T-cell (primary cell): ENCODE measurements around the gene ST6GAL2. TPM values are rescaled to one million over a fixed set of nuclear protein-coding genes. Genes with fewer than 3 reads are reported as not detected.

ENCODE experiments used
- ATAC-seq, 4 experiments: fragments of 200-7000 bp in 3 of 4; fragments of 150-1000 bp in 1 of 4; cut with Tn5 transposase; replicated peaks in 1 of 4; 1 replicate in 3 of 4; 2 replicates in 1 of 4; pipeline ENCODE4 v1.10.0; 2021; ENCODE audit warnings: moderate library complexity in 3 of 4, mild to moderate bottlenecking in 2 of 4, moderate number of reproducible peaks in 1 of 4
- CTCF ChIA-PET, 2 donors: fragments of 300-600 bp; sonication (Branson Sonifier 250); formaldehyde crosslinking; loops; one replicate each; lab custom pipeline; 2022; ENCODE audit warnings: antibody characterized with exemption in 2 of 2; lab: Charles Lee
- POLR2A ChIA-PET, 2 donors: fragments of 300-600 bp; sonication (Branson Sonifier 250); formaldehyde crosslinking; loops; one replicate each; lab custom pipeline; 2022; ENCODE audit warnings: antibody characterized with exemption in 2 of 2; lab: Charles Lee
- DNase-seq, 35 experiments: peaks; one replicate each; pipeline versions ENCODE4 v3.0.0 to v3.0.0-alpha.2; 2013 to 2023
- H3K27ac ChIP-seq: one replicate; pipeline ENCODE4 v1.5.1; 2013; ENCODE audit warnings: low read length
- H3K27me3 ChIP-seq, 2 experiments: replicated peaks in 1 of 2; 1 replicate in 1 of 2; 2 replicates in 1 of 2; pipeline versions ENCODE4 v1.6.1 to v1.7.0; 2013; ENCODE audit warnings: low read length in 1 of 2, mixed read lengths in 1 of 2; ENCODE audit not compliant: control insufficient read depth in 2 of 2, insufficient read depth in 2 of 2; ENCODE audit errors: extremely low read depth in 1 of 2
- H3K36me3 ChIP-seq, 2 donors: 1 replicate in 1 of 2; 2 replicates in 1 of 2; pipeline versions ENCODE4 v1.6.1 to v1.7.0; 2013; ENCODE audit warnings: low read length in 1 of 2; ENCODE audit not compliant: control insufficient read depth in 2 of 2, insufficient read depth in 1 of 2; ENCODE audit errors: extremely low read depth in 1 of 2
- H3K4me1 ChIP-seq, 2 experiments: 1 replicate in 1 of 2; 2 replicates in 1 of 2; pipeline versions ENCODE4 v1.6.1 to v1.7.0; 2013; ENCODE audit warnings: low read length in 2 of 2, mixed read lengths in 1 of 2; ENCODE audit not compliant: insufficient read depth in 2 of 2, control insufficient read depth in 1 of 2; ENCODE audit errors: extremely low read depth in 1 of 2
- H3K4me3 ChIP-seq, 2 donors: 1 replicate in 1 of 2; 2 replicates in 1 of 2; pipeline versions ENCODE4 v1.5.1 to v1.7.0; 2013; ENCODE audit warnings: mild to moderate bottlenecking in 2 of 2, low read length in 1 of 2, moderate library complexity in 1 of 2; ENCODE audit not compliant: control insufficient read depth in 1 of 2; ENCODE audit errors: extremely low read depth in 1 of 2
- H3K9me3 ChIP-seq: 2 replicates; pipeline ENCODE4 v1.7.0; 2013
- H3K27ac Mint-ChIP-seq, 2 donors: one replicate each; pipeline ENCODE4 v1.8.0; 2020 to 2021; ENCODE audit warnings: mild to moderate bottlenecking in 2 of 2, mixed read lengths in 2 of 2
- H3K27me3 Mint-ChIP-seq, 2 donors: one replicate each; pipeline ENCODE4 v1.8.0; 2021 to 2022; ENCODE audit warnings: mixed read lengths in 2 of 2
- H3K36me3 Mint-ChIP-seq: one replicate; pipeline ENCODE4 v1.8.0; 2021; ENCODE audit warnings: mixed read lengths
- H3K4me1 Mint-ChIP-seq, 3 donors: one replicate each; pipeline ENCODE4 v1.8.0; 2020 to 2022; ENCODE audit warnings: mixed read lengths in 3 of 3, mild to moderate bottlenecking in 1 of 3
- H3K4me3 Mint-ChIP-seq, 3 donors: one replicate each; pipeline ENCODE4 v1.8.0; 2020 to 2022; ENCODE audit warnings: mild to moderate bottlenecking in 3 of 3, mixed read lengths in 3 of 3, moderate library complexity in 3 of 3
- H3K9me3 Mint-ChIP-seq, 3 donors: one replicate each; pipeline ENCODE4 v1.8.0; 2020 to 2022; ENCODE audit warnings: mixed read lengths in 3 of 3
- WGBS: methylation state at CpG from one replicate; pipeline ENCODE4 v1.1.5; 2013; ENCODE audit warnings: missing lambda C conversion rate; ENCODE audit not compliant: insufficient coverage; 5-methylcytosine and 5-hydroxymethylcytosine counted together
- total RNA-seq, 35 experiments: library from RNA in 6 of 35; stranded (reverse) in 6 of 35; fragments of 120-200 nt in 1 of 35; gene quantifications; one replicate each; pipeline versions ENCODE4 v1.2.1 to v1.2.4 and lab custom pipeline; 2013 to 2026

The ST6GAL2 gene
- total RNA-seq, 5 donors from 2014 or later (not counting 1 experiment from before 2014, with no cell fraction given), result 0.10 to 2.4 TPM; not detected in 3

DNA sequence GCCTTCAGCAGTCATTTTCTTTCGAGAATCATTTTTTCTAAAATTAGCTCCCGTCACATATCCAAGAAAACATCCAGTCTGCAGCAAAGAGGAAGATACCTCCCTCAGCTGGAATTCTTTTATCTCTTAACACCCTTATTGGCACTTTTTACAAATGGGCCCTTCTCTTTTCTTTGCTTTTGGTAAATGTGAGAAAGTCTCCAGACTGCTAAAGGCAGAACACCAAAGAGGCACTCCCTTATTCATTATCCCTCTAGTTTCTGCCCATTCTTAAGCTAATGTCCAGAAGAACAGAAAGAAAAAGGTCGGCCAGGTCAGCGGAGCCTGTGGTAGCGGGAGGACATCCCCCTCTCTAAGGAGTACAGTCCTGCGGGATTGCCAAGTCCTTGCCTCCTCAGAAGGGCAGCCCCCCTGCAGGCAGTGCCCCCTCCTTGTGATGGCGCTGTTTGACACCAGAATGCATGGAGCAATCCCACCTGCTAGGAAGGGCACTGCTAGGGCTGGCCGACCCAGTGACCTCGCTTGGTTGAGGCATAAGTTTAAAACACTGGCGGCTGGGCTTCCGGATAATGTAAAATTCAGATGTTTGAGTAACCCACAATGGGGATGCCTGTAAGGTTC, 34.0 kb downstream of the ST6GAL2 start:
- H3K9me3 Mint-ChIP-seq, result no peaks in the 10 kb centered on the region
- H3K36me3 ChIP-seq, result no peaks in the 10 kb centered on the region
- ChIA-PET CTCF (no interaction called here), POLR2A (no interaction called here)
- H3K27me3 Mint-ChIP-seq, result no peaks in the 10 kb centered on the region
- no peak overlapping the region for H3K4me3 Mint-ChIP-seq
- no peaks in the 10 kb centered on the region for H3K4me1 ChIP-seq
- no peak overlapping the region for H3K27ac Mint-ChIP-seq
- no peak overlapping the region for H3K27ac ChIP-seq
- no peaks in the 10 kb centered on the region for H3K9me3 ChIP-seq
- no peaks in the 10 kb centered on the region for H3K27me3 ChIP-seq
- 85% methylated on average over 4 of the region's 11 CpGs for WGBS
- H3K4me1 Mint-ChIP-seq, result no peaks in the 10 kb centered on the region
- no peak overlapping the region for H3K4me3 ChIP-seq
- no peak for ATAC-seq
- no peaks in the 10 kb centered on the region for H3K36me3 Mint-ChIP-seq
- DNase-seq, result no peak

DNA sequence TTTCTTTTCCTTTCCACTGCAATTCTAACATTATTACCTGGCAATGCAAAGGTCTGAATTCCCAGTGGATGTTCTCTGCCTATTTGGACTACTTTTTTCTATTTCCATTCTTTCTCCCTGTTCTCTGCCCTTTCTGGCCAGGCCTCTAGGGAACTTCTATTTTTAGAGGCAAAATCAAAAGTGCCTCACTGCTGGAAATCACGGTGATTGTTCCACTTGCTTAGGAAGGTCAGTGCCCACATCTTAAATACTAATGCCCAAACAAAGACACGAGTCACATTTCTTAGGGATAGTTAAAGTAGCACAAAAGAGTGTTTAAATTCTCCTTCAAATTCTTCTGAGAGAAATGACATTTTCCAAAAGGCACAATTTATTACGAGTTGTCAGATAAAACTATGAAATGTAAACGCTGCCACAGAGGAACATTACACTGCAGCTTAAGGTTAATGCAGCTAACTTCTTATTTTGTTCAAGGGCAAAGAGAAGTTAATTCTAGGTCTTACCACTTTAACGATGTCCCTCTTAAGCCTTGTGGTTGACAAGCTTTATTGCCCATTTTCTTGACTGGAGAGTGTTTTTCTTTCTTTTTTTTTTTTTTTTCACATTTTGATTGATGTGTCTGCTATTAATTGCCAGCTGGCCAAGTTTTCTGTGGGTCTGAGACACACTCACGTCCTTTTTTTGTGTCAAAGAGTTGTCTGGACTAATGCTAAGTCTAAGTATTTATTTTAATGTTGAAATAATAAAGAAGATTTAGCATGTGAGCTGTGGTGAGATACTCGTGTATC, 34.7 kb downstream of the ST6GAL2 start:
- Mint-ChIP-seq H3K36me3 (no peaks in the 10 kb centered on the region), H3K27ac (no peak overlapping the region), H3K9me3 (no peaks in the 10 kb centered on the region), H3K27me3 (no peaks in the 10 kb centered on the region), H3K4me1 (no peaks in the 10 kb centered on the region), H3K4me3 (no peak overlapping the region)
- no peaks in the 10 kb centered on the region for H3K36me3 ChIP-seq
- no peaks in the 10 kb centered on the region for H3K4me1 ChIP-seq
- POLR2A ChIA-PET, result no interaction called here
- no peak overlapping the region for H3K4me3 ChIP-seq
- CTCF ChIA-PET, result no interaction called here
- no peak overlapping the region for H3K27ac ChIP-seq
- H3K27me3 ChIP-seq, result no peaks in the 10 kb centered on the region
- 60% methylated on average over 2 of the region's 7 CpGs for WGBS
- H3K9me3 ChIP-seq, result no peaks in the 10 kb centered on the region
- ATAC-seq (no peak), DNase-seq (no peak)

DNA sequence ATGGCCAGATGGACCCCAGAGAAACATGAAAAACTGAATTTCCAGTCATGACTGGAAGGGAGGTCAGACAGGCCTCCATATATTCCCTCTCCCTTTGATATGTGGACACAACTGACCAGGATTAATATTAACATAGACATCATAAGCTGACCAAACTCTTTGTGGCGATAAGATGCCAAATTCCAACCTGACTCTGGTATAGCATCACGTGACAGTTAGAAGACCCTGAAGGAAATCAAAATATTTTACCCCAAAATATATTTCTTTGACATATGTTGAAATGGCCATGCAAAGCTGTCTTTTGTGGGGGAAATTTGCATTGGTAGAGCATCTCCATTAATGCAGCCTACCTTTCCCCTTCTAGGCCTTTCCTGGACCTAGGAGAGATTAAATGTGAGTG, 36.7 kb downstream of the ST6GAL2 start:
- CTCF ChIA-PET, result no interaction called here
- no peak for ATAC-seq

DNA sequence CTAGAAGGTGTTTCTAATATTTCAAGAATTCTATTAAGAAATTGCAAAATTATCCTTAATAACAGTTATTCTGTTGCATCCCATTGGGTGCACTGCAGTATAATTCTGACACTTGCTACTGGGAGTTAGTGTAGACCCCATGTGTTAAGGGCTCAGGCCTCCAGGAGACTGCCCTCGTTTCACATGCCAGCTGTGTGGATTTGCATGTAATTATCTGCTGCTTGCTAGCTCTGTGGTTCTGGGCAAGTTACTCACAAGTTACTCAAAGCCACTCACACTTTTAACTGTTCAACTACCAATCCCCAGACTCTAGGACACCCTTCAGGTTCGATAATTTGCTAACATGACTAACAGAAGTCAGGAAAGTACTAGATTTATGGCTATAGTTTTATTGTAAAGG, 38.6 kb downstream of the ST6GAL2 start:
- H3K4me1 Mint-ChIP-seq, result no peaks in the 10 kb centered on the region
- no peak for ATAC-seq
- no peaks in the 10 kb centered on the region for H3K9me3 Mint-ChIP-seq
- Histone ChIP-seq H3K4me1 (no peaks in the 10 kb centered on the region), H3K9me3 (no peaks in the 10 kb centered on the region), H3K36me3 (no peaks in the 10 kb centered on the region), H3K27ac (no peak overlapping the region), H3K27me3 (no peaks in the 10 kb centered on the region), H3K4me3 (no peak overlapping the region)
- no peak for DNase-seq
- H3K36me3 Mint-ChIP-seq, result no peaks in the 10 kb centered on the region
- WGBS, result no CpG with 5 or more reads among the region's 2 CpGs
- H3K27ac Mint-ChIP-seq, result no peak overlapping the region
- CTCF ChIA-PET, result no interaction called here
- POLR2A ChIA-PET, result no interaction called here
- no peaks in the 10 kb centered on the region for H3K27me3 Mint-ChIP-seq
- H3K4me3 Mint-ChIP-seq, result no peak overlapping the region

More for the DNA sequence above, 36.7 kb downstream of the ST6GAL2 start:
- H3K4me3 ChIP-seq, result no peak overlapping the region
- no peaks in the 10 kb centered on the region for H3K27me3 ChIP-seq
- no peak overlapping the region for H3K4me3 Mint-ChIP-seq
- H3K27ac Mint-ChIP-seq, result no peak overlapping the region
- POLR2A ChIA-PET, result no interaction called here
- H3K9me3 Mint-ChIP-seq, result no peaks in the 10 kb centered on the region
- H3K36me3 ChIP-seq, result no peaks in the 10 kb centered on the region
- H3K4me1 Mint-ChIP-seq, result no peaks in the 10 kb centered on the region
- no peak for DNase-seq
- no peaks in the 10 kb centered on the region for H3K9me3 ChIP-seq
- WGBS, result no CpG with 5 or more reads among the region's 2 CpGs
- H3K27me3 Mint-ChIP-seq, result no peaks in the 10 kb centered on the region
- H3K36me3 Mint-ChIP-seq, result no peaks in the 10 kb centered on the region
- no peak overlapping the region for H3K27ac ChIP-seq
- H3K4me1 ChIP-seq, result no peaks in the 10 kb centered on the region

DNA sequence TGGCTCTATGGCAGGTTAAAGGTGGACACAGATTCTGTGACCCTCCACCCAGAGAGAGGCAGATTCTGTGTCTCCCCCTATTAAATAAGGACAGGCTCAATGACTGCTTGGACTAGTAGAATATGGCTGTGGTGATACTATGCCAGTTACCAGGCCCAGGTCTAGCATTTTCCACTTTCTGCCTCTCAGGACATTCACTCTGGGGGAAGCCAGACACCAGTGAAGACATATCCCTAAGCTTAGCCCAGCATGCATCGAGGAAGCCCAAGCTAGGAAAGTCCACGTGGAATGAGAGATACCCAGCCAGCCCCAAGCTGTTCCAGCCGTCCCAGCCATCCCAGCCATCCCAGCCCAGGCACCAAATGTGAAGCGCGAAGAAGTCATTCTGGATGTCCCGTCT, 40.3 kb downstream of the ST6GAL2 start:
- Mint-ChIP-seq H3K4me1 (no peaks in the 10 kb centered on the region), H3K4me3 (no peak overlapping the region), H3K27me3 (no peaks in the 10 kb centered on the region), H3K9me3 (no peaks in the 10 kb centered on the region), H3K27ac (no peak overlapping the region), H3K36me3 (no peaks in the 10 kb centered on the region)
- ChIA-PET POLR2A (no interaction called here), CTCF (no interaction called here)
- ATAC-seq, result no peak
- Histone ChIP-seq H3K4me1 (no peaks in the 10 kb centered on the region), H3K36me3 (no peaks in the 10 kb centered on the region), H3K27ac (no peak overlapping the region), H3K27me3 (no peaks in the 10 kb centered on the region), H3K9me3 (no peaks in the 10 kb centered on the region), H3K4me3 (no peak overlapping the region)
- no peak for DNase-seq
- 69% methylated on average over 5 of the region's 6 CpGs for WGBS

DNA sequence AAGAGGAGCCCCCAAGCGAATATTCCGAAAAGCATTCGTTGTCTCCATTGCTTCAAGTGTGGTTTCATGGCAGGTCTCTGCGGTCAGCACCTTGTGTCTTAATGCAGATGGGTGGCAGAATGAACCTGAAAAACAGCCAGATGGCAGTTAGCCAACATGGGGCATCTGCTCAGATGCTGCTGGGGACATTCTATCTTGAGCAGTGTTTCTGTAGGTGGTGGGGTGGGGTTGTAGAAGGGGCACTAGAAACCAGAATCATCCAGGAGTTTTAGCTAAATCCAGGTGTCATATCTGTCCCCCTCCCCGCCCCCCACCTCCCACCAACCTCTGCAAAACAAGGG, 42.1 kb downstream of the ST6GAL2 start:
- ChIA-PET CTCF (no interaction called here), POLR2A (no interaction called here)
- 90% methylated on average over 4 of the region's 5 CpGs for WGBS
- ATAC-seq (no peak), DNase-seq (no peak)
- no peaks in the 10 kb centered on the region for H3K27me3 ChIP-seq
- H3K27ac ChIP-seq, result no peak overlapping the region
- no peak overlapping the region for H3K4me3 Mint-ChIP-seq
- H3K4me1 Mint-ChIP-seq, result no peaks in the 10 kb centered on the region
- no peak overlapping the region for H3K27ac Mint-ChIP-seq
- H3K9me3 Mint-ChIP-seq, result no peaks in the 10 kb centered on the region
- no peaks in the 10 kb centered on the region for H3K36me3 Mint-ChIP-seq
- no peaks in the 10 kb centered on the region for H3K4me1 ChIP-seq
- H3K27me3 Mint-ChIP-seq, result peaks cover 0 to 7% of the 10 kb centered on the region in 2 donors
- no peaks in the 10 kb centered on the region for H3K9me3 ChIP-seq
- H3K4me3 ChIP-seq, result no peak overlapping the region
- H3K36me3 ChIP-seq, result no peaks in the 10 kb centered on the region
